NCI-H1930 (cell line): ENCODE results near the gene LMF1.

Experiments used
- DNase-seq, 2 experiments: peaks; one replicate each; lab custom pipeline; 2025; lab: John Stamatoyannopoulos, UW

The LMF1 gene

DNA sequence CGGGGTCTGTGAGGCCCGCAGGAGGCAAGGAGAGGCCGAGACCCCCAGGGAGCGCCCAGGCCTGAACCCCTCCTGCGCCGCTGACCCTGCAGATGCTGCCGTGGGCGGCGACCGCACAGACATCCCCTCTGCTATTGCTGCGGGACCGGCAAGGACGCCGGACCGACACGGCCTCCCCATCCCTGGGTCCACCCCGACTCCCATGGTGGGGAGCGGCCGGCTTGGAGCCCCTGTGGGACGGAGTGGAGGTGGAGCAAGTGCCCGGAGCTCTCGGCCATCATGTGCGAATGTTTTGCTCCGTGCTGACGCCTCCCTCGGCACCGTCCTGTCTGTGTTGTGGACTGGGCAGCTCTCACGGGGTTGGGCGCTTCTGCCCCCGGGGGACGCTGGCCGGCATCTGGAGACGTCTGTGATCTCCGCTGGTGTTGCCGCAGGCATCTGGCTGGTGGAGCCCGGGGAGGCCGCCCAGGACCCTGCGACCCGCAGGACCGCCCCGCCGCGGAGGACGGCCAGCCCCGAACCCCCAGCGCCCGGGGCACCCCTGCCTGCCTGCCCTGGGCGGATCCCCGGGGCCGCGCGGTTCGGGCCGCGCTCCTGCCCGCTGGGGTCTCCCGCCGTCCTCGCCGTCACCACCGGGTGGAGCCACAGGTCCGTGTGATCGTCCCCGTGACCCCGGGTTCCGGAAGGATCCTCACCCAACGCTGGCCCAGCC lies 157.4 kb downstream of the LMF1 start:
- DNase-seq, result peak; percentile 29 to 51

DNA sequence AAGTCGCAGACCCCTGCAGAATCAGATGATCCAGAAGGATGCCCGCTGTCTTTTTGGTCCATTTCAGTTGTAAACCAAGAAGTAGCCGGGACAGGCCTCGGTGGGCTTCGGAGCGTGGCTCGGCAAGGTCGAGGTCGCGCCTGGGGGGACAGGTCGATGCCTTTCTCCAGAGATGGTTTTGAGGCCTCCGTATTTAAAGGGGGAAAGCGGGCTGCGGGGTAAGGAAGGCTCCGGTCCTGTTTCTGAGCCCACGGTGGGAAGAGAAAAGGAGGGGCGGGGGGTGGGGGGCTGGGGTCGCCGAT lies 162.7 kb downstream of the LMF1 start:
- no peak for DNase-seq

DNA sequence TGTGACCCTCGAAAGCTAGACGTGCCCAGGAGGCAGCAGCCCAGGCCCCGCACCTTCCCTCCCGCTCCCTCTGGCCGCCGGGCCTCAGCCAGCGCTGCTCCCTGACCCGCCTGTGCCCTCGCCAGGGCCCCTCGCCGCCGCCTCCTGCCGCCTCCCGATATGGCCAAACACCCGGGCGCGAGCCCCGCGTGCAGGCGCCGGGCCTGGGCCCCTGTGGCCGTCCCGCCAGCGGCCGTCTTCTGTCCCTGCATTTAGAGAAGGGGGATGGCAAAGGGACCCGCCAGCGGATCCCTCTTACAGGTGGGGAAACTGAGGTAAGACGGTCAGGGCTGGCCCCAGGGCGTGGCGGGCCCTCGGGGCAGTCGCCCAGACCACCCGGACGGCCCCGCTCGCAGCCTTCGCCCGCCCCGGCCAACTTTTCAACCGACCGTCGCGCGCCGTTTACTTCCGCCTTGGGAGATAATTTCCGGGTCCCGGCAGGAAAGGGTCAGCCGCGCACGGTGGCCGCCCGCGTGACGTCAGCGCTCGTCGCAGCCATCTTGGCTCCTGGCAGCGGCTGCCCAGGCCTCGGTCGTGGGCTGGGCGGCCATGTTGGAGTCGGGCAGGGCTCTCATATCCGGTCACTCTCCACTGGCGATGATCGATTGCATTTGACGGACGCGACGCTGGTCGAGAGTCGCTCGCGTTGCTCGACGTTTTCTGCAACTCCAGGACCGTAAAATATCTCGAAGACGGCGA lies 163.3 kb downstream of the LMF1 start:
- peak; percentile 92 to 96 for DNase-seq

DNA sequence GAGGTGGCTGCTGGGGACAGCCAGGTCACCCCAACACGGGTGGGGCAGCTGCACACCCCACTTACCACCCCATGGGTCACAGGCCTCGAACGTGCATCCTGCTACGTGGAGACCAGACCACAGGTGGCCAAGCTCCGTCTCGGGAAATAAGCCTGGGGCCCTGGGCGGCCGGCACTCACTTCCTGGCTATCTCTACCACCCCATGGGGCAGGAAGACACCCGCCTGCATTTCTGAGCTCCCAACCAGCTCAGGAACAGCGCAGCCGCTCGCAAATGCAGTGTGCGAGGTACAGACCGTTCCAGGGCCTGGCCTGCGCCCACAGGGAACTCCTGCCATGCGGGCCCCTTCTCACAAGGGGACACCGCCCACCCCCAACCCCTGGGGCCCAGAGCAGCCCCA lies 165.3 kb downstream of the LMF1 start:
- no peak for DNase-seq

DNA sequence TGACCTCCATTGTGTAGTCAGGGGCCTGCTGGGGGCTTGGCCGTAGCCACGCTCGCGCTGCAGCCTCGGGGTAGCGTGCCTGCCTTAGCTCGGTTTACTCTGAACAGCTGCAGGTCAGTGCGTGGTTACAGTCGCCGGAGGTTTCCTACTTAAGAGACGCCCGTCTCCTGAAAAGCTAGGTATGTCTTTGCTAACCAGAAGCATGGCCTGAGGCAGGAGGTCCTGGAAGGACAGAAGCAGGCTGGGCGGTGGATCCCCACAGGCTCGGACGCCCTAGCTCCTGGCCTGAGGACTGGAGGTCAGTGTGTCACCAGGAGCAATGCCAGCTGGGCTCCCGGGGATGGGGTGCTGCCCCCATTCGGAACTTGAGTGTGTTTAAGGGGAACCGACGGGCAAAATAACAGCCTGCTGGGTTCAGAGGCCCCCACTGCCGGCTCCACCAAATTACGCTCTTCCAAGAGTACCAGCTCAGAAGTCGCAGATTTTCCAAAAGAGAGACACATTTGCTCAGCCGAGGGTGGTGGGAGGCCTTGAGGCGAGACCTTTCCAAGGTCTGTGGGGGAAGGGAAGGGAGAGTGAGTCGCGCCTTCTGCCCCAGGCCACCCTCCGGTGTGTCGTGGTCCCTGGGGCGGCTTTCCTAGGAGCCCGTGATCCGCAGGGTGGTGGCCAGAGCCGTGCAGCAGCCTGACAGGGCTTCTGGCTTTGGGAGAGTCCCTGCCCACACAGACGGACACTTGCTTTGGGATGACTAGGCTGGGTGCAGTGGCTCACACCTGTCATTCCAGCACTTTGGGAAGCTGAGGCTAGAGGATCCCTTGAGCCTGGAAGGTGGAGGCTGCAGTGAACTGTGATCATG lies 166.4 kb downstream of the LMF1 start:
- DNase-seq, result no peak

DNA sequence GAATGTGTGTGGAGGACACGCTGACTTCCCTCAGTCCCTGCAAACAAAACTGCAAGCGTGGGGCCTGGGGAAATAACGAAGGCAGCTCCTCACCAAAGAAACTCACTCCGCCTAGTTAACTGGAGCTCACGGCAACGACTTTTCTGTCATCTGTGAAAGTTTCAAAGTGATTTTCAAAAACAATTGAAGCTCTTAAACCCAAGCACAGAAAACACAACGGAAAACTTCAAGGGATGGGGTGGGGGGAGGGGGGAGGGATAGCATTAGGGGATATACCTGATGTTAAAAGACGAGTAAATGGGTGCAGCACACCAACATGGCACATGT lies 167.1 kb downstream of the LMF1 start:
- DNase-seq, result no peak
